NCI-H1048 (cell line): ENCODE data around the gene STATH.
"Not testable (repeated sequence)": the region's sequence is repeated elsewhere in the genome, so short reads cannot be mapped to it uniquely, and the experiment has no call there.

Source experiments
- DNase-seq: peaks from one replicate; lab custom pipeline; 2025; lab: John Stamatoyannopoulos, UW

Gene STATH, protein sequence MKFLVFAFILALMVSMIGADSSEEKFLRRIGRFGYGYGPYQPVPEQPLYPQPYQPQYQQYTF

GRCh38 chr4:69995526-69996016 lies at the start of gene STATH:
Gene STATH, plus strand, starts transcription at chr4:69995966. Its CDS starts 2,472 bp downstream, at chr4:69998438.
- no peak for DNase-seq

GRCh38 chr4:69951602-69952001 lies 44.2 kb upstream of the STATH start:
- no peak for DNase-seq

DNA sequence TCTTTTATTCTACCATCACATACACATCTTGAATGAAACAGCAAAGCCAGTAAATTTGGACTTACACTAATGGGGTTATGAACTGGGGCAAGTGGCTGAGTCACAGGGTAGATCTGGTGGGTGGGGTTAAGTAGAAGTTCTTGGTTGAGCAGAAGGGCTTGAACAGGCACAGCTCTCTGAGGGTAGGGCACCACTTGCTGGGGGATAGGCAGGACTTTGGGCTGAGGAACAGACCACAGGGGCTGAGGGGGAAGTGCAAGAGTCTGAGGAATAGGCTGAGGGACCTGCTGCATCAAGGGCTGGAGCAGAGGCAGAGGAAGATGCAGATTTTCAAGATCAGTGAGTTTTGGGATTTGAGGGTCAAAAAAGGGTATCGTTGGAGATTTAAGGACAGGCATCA lies 38.6 kb upstream of the STATH start:
- no peak for DNase-seq

DNA sequence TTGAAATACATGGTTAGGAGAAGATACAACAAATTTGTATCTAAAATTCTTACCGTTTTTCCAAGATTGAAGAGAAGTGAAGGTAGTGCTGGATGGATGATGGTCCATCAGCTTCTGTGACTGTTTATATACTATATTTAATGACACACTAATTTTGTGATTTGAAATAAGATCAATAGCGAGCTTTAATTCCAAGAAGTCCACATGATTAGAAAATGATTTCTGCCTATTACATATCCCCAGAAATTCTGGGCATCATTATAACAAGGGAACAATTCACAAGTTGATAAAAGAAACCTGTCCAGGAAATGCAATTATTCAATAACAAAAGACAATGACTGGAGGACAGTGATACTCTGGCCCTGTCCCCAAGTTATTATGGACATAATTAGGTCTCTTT lies 30.1 kb upstream of the STATH start, which contains the start of gene CSN2:
TSS of gene CSN2 (minus strand) at position 101 of the 400 bp plus-strand sequence. CDS start 4,733 bp downstream, outside the sequence.
- DNase-seq: no peak

DNA sequence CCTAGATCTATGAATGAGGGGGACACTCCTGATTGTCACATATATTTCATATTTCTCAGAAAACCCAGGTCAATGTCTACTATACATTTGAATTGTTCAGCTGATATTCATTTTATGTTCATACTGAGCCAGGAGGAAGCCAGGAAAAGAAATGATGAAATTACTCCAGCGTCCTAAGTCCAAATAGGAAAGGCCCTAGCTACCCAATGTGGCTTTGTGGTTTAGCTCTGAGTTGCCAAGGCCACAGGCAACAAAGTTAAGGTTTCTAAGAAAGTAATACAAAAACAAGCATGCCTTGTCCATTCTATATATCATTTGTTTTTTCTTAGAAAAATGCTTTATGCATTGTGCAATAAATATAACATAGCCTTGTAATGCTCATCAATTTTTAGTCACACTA lies 25.7 kb upstream of the STATH start:
- no peak for DNase-seq

DNA sequence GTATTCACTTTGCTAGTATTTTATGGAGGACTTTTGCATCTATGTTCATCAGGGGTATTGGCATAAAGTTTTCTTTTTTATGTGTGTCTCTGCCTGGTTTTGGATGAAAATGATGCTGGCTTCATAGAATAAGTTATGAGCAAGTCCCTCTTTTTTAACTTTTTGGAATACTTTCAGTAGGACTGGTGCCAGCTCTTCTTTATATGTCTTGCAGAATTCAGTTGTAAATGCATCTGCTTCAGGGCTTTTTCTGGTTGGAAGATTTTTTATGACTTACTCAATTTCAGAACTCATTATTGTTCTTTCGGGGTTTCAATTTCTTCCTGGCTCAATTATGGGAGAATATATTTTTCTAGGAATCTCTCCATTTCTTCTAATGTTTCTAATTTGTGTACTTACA lies 21.1 kb upstream of the STATH start:
- DNase-seq: no peak

GRCh38 chr4:69977582-69977981 lies 18.2 kb upstream of the STATH start:
- no peak for DNase-seq

- no peak for DNase-seq
Observed at GRCh38 chr4:69984030-69984443, 11.7 kb upstream of the STATH start.

DNA sequence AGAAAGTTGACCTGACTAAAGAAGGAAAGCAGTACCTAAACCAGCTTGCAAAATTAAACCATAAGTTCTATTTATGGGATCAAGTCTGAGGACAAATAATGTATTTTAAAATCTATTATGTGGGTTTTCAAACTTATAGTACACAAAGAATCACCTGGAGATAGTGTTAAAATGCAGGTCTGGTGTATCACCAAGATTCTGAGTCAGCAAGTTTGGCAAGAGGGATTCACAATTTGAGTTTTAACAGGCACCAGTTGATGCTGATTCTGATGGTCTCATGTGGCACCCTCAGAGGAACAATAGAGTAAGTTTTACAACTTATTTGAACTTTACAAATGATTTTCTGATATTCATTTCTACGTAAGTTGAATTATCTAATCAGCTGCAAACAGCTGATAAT lies 9.1 kb upstream of the STATH start:
- no peak for DNase-seq

DNA sequence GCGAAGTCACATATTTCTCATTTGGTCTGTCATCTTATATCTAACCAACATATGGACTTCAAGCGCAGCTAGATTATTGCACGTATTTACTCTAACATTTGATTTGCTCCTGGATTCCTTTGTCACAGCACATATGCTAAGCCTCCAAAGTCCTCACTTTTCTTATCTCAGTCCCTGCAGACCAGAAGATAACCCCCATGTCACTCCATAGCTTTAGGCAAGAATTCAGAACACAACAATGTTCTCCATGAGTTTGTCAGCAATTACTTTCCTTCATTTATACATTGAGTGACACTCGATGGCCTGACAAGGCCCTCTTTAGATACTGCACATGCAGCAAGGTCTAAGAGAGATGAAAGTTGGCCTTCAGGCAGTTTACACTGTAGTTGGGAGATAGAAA lies 4.8 kb upstream of the STATH start:
- DNase-seq: no peak

- no peak for DNase-seq
Observed at GRCh38 chr4:69994782-69995181, 984 bp upstream of the STATH start.

- DNase-seq: no peak
Observed at GRCh38 chr4:69999420-69999819, 3.7 kb downstream of the STATH start.

GRCh38 chr4:70000711-70001110 lies 4.9 kb downstream of the STATH start:
- no peak for DNase-seq

DNA sequence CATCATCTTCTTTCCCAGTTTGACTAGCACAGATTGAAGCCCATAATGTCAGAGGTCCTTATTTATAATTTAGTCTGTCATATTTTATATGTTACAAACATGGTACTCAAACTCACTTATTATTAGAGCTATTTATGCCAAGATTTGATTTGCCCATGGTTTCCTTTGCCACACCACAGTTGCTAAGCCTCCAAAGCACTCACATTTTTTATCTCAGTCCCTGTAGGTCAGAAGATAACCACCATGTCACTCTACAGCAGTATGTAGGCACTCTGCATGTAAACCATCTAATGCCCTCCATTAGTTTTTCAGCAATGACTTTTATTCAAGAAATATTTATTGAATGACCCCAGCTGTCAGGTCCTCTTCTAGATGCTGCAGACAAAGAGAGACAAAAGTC lies 6.7 kb downstream of the STATH start:
- DNase-seq: no peak

DNA sequence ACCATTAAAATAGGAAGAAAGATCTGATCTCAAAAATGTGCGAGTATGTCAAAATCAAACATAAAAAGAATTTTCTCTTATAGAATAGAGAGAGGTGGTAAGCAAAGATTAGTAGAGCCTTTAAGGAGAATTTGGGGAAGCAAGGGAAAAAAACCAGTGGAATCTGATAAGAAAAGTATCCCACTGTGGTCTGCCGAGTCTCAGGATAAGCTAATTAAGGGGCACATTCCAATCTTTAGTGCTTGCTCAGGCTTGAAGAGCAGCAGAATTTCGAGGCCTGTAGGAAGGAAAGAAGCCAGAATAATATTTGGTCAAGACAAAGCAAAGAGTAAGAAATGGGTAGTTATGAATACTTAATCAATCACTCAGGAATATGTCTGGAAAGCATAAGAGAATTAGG lies 13.0 kb downstream of the STATH start:
- DNase-seq: no peak

GRCh38 chr4:70019006-70019405 lies 23.2 kb downstream of the STATH start:
- not testable (repeated sequence) for DNase-seq

GRCh38 chr4:70023218-70023617 lies 27.5 kb downstream of the STATH start:
- no peak for DNase-seq

DNA sequence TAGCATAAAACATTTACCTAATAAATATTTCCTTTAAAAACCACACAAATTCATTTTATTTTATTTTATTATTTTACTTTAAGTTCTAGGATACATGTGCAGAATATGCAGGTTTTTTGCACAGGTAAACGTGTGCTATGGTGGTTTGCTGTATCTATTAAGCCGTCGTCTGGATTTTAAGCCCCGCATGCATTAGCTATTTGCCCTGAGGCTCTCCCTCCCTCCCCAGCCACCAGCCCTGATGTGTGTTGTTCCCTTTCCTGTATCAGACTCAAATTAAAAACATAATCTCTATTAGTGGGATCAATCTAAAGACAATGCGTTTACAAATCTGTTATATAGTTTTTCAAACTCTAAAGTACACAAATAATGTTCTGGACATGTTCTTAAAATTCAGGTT lies 31.2 kb downstream of the STATH start:
- no peak for DNase-seq

GRCh38 chr4:70028159-70028558 lies 32.4 kb downstream of the STATH start, which contains the start of gene HTN3:
Gene HTN3, plus strand, starts transcription at chr4:70028459. Its CDS starts 2,282 bp downstream, at chr4:70030741.
- DNase-seq: not testable (repeated sequence)

DNA sequence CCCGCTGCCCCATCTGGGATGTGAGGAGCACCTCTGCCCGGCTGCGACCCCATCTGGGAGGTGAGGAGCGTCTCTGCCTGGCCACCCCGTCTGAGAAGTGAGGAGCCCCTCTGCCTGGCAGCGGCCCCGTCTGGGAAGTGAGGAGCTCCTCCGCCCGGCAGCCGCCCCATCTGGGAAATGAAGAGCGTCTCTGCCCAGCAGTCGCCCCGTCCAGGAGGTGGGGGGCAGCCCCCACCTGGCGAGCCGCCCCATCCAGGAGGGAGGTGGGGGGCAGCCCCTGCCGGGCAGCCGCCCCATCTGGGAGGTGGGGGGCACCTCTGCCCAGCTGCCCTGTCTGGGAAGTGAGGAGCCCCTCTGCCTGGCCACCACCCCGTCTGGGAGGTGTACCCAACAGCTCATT lies 41.8 kb downstream of the STATH start:
- not testable (repeated sequence) for DNase-seq

DNA sequence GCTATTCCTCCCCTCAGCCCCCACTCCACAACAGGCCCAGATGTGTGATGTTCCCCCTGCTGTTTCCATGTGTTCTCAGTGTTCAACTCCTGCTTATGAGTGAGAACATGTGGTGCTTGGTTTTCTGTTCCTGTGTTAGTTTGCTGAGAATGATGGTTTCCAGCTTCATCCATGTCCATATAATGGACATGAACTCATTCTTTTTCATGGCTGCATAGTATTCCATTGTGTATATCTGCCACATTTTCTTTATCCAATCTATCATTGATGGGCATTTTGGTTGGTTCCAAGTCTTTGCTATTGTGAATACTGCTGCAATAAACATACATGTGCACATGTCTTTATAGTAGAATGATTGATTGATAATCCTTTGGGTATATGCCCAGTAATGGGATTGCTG lies 44.2 kb downstream of the STATH start:
- not testable (repeated sequence) for DNase-seq

DNA sequence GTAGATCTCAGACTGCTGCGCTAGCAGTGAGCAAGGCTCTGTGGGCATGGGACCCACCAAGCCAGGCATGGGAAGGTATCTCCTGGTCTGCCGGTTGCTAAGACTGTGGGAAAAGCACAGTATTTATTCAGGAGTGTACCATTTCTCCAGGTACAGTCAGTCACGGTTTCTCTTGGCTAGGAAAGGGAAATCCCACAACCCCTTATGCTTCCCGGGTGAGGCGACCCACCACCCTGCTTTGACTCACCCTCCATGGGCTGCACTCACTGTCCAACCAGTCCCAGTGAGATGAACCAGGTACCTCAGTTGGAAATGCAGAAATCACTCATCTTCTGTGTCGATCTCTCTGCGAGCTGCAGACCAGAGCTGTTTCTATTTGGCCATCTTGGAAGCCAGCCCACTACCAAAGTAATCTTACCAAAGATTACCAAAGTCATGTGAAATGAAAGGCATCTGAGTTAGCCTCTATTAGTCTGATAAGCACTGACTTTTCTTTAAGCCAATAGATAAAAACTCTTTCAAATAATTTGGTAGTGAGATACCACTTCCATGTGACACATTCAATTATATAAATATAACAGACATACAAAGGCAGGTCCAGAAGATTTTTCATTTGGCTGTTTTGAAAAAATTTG lies 46.0 kb downstream of the STATH start:
- DNase-seq: no peak

GRCh38 chr4:70050138-70050537 lies 54.4 kb downstream of the STATH start, which contains the start of gene HTN1:
Gene HTN1, plus strand, starts transcription at chr4:70050438. Its CDS starts 2,639 bp downstream, at chr4:70053077.
- not testable (repeated sequence) for DNase-seq
